A549 (cell line): ENCODE measurements around the gene CRIP3.

Experiments used
- CEBPB ChIP-seq, 2 experiments: fragments of >200 bp in 1 of 2; sonication (Bioruptor Twin) in 1 of 2; formaldehyde crosslinking in 1 of 2; IDR thresholded peaks; 2 replicates each; pipeline ENCODE4 v1.6.1; 2012 to 2016
- CTCF ChIP-seq: fragments of >200 bp; sonication (Bioruptor Twin); formaldehyde crosslinking; IDR thresholded peaks from 3 replicates; pipeline ENCODE4 v1.5.1; 2016
- EHMT2 ChIP-seq: fragments of 200-600 bp; sonication (generic); IDR thresholded peaks from 2 replicates; pipeline ENCODE4 v1.6.1; 2016; ENCODE audit warnings: antibody characterized with exemption, low read depth, mild to moderate bottlenecking, moderate library complexity
- EP300 ChIP-seq, 2 experiments: fragments of >200 bp; sonication (Bioruptor Twin); formaldehyde crosslinking; IDR thresholded peaks; 2 replicates in 1 of 2; 3 replicates in 1 of 2; pipeline ENCODE4 v1.6.1; 2016 to 2017
- GATA3 ChIP-seq: IDR thresholded peaks from 2 replicates; pipeline ENCODE4 v1.6.1; 2012; ENCODE audit warnings: borderline replicate concordance
- HMGXB4 ChIP-seq: fragments of 250-450 bp; sonication (Bioruptor Pico); IDR thresholded peaks from 2 replicates; pipeline ENCODE4 v1.5.0; 2021; ENCODE audit warnings: mild to moderate bottlenecking, moderate library complexity, borderline replicate concordance
- HOXA7 ChIP-seq: fragments of 250-450 bp; sonication (Bioruptor Pico); IDR thresholded peaks from 2 replicates; pipeline ENCODE4 v1.5.0; 2020; ENCODE audit warnings: mild to moderate bottlenecking, moderate library complexity
- MAX ChIP-seq: IDR thresholded peaks from 2 replicates; pipeline ENCODE4 v1.6.1; 2012
- PBX3 ChIP-seq: IDR thresholded peaks from 2 replicates; pipeline ENCODE4 v1.6.1; 2012
- POLR2A ChIP-seq: IDR thresholded peaks from 2 replicates; pipeline ENCODE4 v1.6.1; 2012; ENCODE audit warnings: mild to moderate bottlenecking, low read length
- RCOR1 ChIP-seq: fragments of 150-350 bp; IDR thresholded peaks from 2 replicates; pipeline ENCODE4 v1.6.1; 2014; ENCODE audit warnings: antibody characterized with exemption, low read length, low read depth
- SREBF2 ChIP-seq: fragments of 450-650 bp; IDR thresholded peaks from 2 replicates; pipeline ENCODE4 v1.6.1; 2014; ENCODE audit warnings: mild to moderate bottlenecking, moderate library complexity
- ZNF302 ChIP-seq: fragments of 250-450 bp; sonication (Bioruptor Pico); IDR thresholded peaks from 2 replicates; pipeline ENCODE4 v1.9.0; 2021; ENCODE audit warnings: inconsistent platforms, mild to moderate bottlenecking, moderate library complexity
- ZSCAN20 ChIP-seq: fragments of 250-450 bp; sonication (Bioruptor Pico); IDR thresholded peaks from 2 replicates; pipeline ENCODE4 v1.8.0; 2022; ENCODE audit warnings: mild to moderate bottlenecking, moderate library complexity

- TF ChIP-seq HOXA7 = no peak
- no peak for TF ChIP-seq SREBF2
- no peak for TF ChIP-seq GATA3
- no peak for TF ChIP-seq PBX3
- TF ChIP-seq POLR2A = no peak
- TF ChIP-seq EP300 (IDR thresholded peaks at IDR 0.05) = no peak
- no peak for TF ChIP-seq CTCF
- no peak for TF ChIP-seq HMGXB4 (CRISPR knock-in tag)
- no peak for TF ChIP-seq ZSCAN20 (CRISPR knock-in tag)
- TF ChIP-seq EHMT2 = no peak
- no peak for TF ChIP-seq RCOR1
- TF ChIP-seq ZNF302 (CRISPR knock-in tag) = no peak
- no peak for TF ChIP-seq CEBPB (IDR thresholded peaks at IDR 0.05)
- TF ChIP-seq MAX = no peak
These were observed 7.3 kb downstream of the CRIP3 start for GRCh38 chr6:43301081-43301870.
